Measurements from ENCODE around the gene SMIM44. TPM values are rescaled to one million over a fixed set of nuclear protein-coding genes. Genes with fewer than 3 reads are reported as not detected.
"Not testable (repeated sequence)": the region's sequence is repeated elsewhere in the genome, so short reads cannot be mapped to it uniquely, and the experiment has no call there.

Gene SMIM44
- total and polyA plus RNA-seq, 10 donors = not detected

GRCh38 chr19:3530389-3530788, 47.1 kb upstream of the SMIM44 start:
- no peaks in the 10 kb centered on the region for H3K4me1 ChIP-seq
- H3K4me3 ChIP-seq = no peak overlapping the region
- no peak overlapping the region for H3K27ac ChIP-seq
- no peaks in the 10 kb centered on the region for H3K9me3 ChIP-seq
- WGBS, 5 donors = 93 to 98% (median 97%) methylated on average over 12 of the region's 12 CpGs
- intact Hi-C loops (cut with DNase I; ENCODE audit: low total_unique reads) = no loop called here
- TF ChIP-seq POLR2AphosphoS5 (IDR thresholded peaks at IDR 0.05) (no peak), POLR2A (IDR thresholded peaks at IDR 0.05) (no peak)
- TF ChIP-seq, protein P1, sequence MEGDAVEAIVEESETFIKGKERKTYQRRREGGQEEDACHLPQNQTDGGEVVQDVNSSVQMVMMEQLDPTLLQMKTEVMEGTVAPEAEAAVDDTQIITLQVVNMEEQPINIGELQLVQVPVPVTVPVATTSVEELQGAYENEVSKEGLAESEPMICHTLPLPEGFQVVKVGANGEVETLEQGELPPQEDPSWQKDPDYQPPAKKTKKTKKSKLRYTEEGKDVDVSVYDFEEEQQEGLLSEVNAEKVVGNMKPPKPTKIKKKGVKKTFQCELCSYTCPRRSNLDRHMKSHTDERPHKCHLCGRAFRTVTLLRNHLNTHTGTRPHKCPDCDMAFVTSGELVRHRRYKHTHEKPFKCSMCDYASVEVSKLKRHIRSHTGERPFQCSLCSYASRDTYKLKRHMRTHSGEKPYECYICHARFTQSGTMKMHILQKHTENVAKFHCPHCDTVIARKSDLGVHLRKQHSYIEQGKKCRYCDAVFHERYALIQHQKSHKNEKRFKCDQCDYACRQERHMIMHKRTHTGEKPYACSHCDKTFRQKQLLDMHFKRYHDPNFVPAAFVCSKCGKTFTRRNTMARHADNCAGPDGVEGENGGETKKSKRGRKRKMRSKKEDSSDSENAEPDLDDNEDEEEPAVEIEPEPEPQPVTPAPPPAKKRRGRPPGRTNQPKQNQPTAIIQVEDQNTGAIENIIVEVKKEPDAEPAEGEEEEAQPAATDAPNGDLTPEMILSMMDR (IDR thresholded peaks at IDR 0.05 in 8 of 11, conservative IDR thresholded peaks at IDR 0.05 in 3 of 11) = no peak
- peaks cover 10 to 84% (median 77%) of the 10 kb centered on the region in 6 donors for H3K36me3 ChIP-seq
- no peak for DNase-seq
- no peaks in the 10 kb centered on the region for H3K27me3 ChIP-seq (replicated peaks in 1 of 7)

GRCh38 chr19:3529299-3529698, 46.1 kb upstream of the SMIM44 start:
- H3K27ac ChIP-seq; H3K4me3 ChIP-seq; H3K27me3 ChIP-seq (replicated peaks in 1 of 7); H3K9me3 ChIP-seq; DNase-seq; H3K4me1 ChIP-seq; intact Hi-C loops (cut with DNase I; ENCODE audit: low total_unique reads): not testable (repeated sequence)
- peaks cover 10 to 84% (median 72%) of the 10 kb centered on the region in 6 donors for H3K36me3 ChIP-seq
- 94 to 99% (median 99%) methylated on average over 7 of the region's 7 CpGs for WGBS, 5 donors

- intact Hi-C loops (cut with DNase I; ENCODE audit: low total_unique reads) = no loop called here
- no peak overlapping the region for H3K4me3 ChIP-seq
- no peaks in the 10 kb centered on the region for H3K9me3 ChIP-seq
- TF ChIP-seq POLR2A (IDR thresholded peaks at IDR 0.05) (no peak), POLR2AphosphoS5 (IDR thresholded peaks at IDR 0.05) (no peak)
- TF ChIP-seq, protein P1 (IDR thresholded peaks at IDR 0.05 in 8 of 11, conservative IDR thresholded peaks at IDR 0.05 in 3 of 11) = no peak
- H3K4me1 ChIP-seq = no peaks in the 10 kb centered on the region
- peaks cover 10 to 84% (median 72%) of the 10 kb centered on the region in 6 donors for H3K36me3 ChIP-seq
- H3K27ac ChIP-seq = no peak overlapping the region
- no peak for DNase-seq
- no peaks in the 10 kb centered on the region for H3K27me3 ChIP-seq (replicated peaks in 1 of 7)
- WGBS, 5 donors = 91 to 99% (median 94%) methylated on average over 20 of the region's 20 CpGs
Measured at GRCh38 chr19:3528539-3529211, 45.4 kb upstream of the SMIM44 start.

- DNase-seq = no peak
- 96 to 99% (median 97%) methylated on average over 12 to 14 of the region's 14 CpGs for WGBS, 5 donors
- Histone ChIP-seq H3K9me3 (no peaks in the 10 kb centered on the region), H3K4me3 (no peak overlapping the region), H3K4me1 (no peaks in the 10 kb centered on the region), H3K27ac (no peak overlapping the region), H3K27me3 (replicated peaks in 1 of 7) (no peaks in the 10 kb centered on the region), H3K36me3 (peaks cover 10 to 84% (median 72%) of the 10 kb centered on the region in 6 donors)
- TF ChIP-seq, protein P1 (IDR thresholded peaks at IDR 0.05 in 8 of 11, conservative IDR thresholded peaks at IDR 0.05 in 3 of 11) = no peak
- TF ChIP-seq POLR2AphosphoS5 (IDR thresholded peaks at IDR 0.05) = no peak
- TF ChIP-seq POLR2A (IDR thresholded peaks at IDR 0.05) = no peak
- intact Hi-C loops (cut with DNase I; ENCODE audit: low total_unique reads) = no loop called here
Measured at GRCh38 chr19:3528080-3528479, 44.8 kb upstream of the SMIM44 start.
